ENCODE measurements around the gene CIRBP. TPM values are rescaled to one million over a fixed set of nuclear protein-coding genes. Genes with fewer than 3 reads are reported as not detected.
"Not testable (repeated sequence)": the region's sequence is repeated elsewhere in the genome, so short reads cannot be mapped to it uniquely, and the experiment has no call there.

The CIRBP gene
- total RNA-seq, 2 donors from 2014 or later, result 226 to 251 TPM

DNA sequence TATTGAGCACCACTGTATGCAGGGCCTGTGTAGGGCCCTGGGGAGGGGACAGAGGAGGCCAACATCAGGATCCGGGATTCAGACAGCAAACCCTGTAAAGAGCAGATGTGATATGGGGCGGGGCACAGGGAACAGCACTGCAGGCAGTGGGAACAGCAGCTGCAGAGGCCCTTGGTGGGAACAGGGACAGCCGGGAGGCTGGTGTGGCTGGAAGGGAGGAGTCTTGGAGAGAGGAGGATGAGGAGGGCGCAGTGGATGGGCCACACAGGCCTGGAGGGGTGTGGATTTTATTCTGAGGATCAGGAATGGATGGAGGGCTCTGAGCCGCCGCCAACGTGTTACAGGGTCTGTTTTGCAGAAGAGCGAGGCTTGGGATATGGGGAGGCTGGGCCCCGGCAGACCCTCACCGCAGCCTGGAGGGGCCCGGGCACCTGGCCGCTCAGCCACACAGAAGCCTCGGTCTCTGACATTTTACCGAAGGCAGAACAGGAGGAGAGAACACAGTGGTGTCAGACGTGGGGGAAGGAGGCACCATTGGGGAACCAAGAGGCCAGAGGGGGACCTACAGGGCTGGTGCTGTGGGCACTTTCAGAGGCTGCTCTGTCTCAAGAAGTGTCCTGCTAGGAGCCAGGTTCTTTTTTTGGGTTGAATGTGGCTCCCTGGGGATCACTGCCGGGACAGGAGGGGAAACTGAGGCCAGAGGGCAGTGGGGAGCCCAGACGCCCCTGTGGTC, 23.5 kb downstream of the CIRBP start:
- H3K4me1 Mint-ChIP-seq (ENCODE audit: low read depth in 2 of 2), result peaks cover 0 to 2% of the 10 kb centered on the region in 2 donors
- peaks cover 0 to 10% of the 10 kb centered on the region in 2 donors for H3K27me3 Mint-ChIP-seq
- no peak overlapping the region for H3K27ac Mint-ChIP-seq
- no peaks in the 10 kb centered on the region for H3K9me3 Mint-ChIP-seq
- ATAC-seq (no peak), DNase-seq (ENCODE audit: low spot score) (no peak)
- H3K36me3 Mint-ChIP-seq, result no peaks in the 10 kb centered on the region
- no peak overlapping the region for H3K4me3 Mint-ChIP-seq

DNA sequence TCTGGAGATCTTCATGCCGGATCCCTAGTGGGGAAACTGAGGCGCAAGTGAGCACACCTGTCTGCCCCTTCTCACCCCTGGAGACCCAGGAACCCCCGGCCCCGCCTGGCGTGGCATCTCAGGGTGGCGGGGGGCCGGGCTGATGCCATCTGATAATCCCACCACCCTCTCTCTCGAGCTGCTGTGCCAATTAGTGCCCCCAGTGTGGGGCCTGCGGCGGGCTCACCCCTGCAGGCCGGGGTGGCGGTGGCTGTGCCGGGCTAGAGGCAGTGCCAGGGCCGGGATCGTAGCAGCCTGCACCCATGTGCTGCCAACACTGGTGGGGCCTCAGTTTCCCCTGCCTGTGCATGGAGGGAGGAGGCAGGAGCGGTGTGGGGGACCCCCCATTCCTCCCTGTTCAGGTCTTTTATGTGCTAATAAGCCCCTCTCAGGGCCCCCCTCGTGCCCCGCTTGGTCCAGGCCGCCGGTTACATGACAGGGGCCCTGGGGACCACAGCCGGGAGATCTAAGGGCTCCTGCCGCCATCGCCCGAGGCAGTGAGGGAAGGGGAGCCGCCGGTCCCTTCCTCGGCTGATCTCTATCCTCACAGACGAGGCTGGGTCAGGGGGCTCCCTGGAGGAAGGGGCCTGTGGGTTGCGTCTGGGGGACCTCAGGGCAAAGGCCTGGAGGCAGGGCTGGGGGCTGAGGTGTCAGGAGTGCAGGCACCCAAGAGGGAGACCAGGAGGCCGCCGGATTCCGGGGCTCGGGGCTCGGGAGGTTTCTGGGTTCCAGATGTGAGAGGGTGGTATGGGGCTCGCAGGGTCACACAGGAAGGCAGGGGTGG, 24.9 kb downstream of the CIRBP start:
- no peak overlapping the region for H3K4me3 Mint-ChIP-seq
- no peak for DNase-seq (ENCODE audit: low spot score)
- H3K9me3 Mint-ChIP-seq, result no peaks in the 10 kb centered on the region
- no peak for ATAC-seq
- peaks cover 0 to 10% of the 10 kb centered on the region in 2 donors for H3K27me3 Mint-ChIP-seq
- H3K36me3 Mint-ChIP-seq, result no peaks in the 10 kb centered on the region
- H3K4me1 Mint-ChIP-seq (ENCODE audit: low read depth in 2 of 2), result peaks cover 0 to 2% of the 10 kb centered on the region in 2 donors
- H3K27ac Mint-ChIP-seq, result no peak overlapping the region

DNA sequence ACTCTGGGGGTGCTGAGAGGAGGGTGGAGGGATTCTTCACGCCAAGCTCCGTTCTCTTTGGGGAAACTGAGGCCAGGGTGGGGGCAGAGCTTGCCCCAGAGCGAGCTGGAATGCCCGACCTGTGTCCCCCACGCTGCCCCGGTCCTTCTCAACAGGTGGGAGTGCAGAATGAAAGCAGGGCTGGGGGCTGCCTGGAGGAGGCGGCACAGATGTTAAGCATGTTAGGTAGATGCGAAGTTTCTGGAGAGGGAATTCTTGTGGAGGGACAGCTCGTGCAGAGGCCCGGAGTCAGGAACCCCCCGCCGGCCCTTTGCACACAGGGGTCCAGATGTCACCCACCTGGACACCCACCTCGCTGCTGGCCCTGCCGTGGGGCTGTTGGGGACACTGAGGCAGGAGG, 25.6 kb downstream of the CIRBP start:
- peaks cover 0 to 2% of the 10 kb centered on the region in 2 donors for H3K4me1 Mint-ChIP-seq (ENCODE audit: low read depth in 2 of 2)
- no peak overlapping the region for H3K4me3 Mint-ChIP-seq
- ATAC-seq (no peak), DNase-seq (ENCODE audit: low spot score) (no peak)
- no peak overlapping the region for H3K27ac Mint-ChIP-seq
- peaks cover 0 to 7% of the 10 kb centered on the region in 2 donors for H3K27me3 Mint-ChIP-seq
- H3K9me3 Mint-ChIP-seq, result no peaks in the 10 kb centered on the region
- H3K36me3 Mint-ChIP-seq, result no peaks in the 10 kb centered on the region

DNA sequence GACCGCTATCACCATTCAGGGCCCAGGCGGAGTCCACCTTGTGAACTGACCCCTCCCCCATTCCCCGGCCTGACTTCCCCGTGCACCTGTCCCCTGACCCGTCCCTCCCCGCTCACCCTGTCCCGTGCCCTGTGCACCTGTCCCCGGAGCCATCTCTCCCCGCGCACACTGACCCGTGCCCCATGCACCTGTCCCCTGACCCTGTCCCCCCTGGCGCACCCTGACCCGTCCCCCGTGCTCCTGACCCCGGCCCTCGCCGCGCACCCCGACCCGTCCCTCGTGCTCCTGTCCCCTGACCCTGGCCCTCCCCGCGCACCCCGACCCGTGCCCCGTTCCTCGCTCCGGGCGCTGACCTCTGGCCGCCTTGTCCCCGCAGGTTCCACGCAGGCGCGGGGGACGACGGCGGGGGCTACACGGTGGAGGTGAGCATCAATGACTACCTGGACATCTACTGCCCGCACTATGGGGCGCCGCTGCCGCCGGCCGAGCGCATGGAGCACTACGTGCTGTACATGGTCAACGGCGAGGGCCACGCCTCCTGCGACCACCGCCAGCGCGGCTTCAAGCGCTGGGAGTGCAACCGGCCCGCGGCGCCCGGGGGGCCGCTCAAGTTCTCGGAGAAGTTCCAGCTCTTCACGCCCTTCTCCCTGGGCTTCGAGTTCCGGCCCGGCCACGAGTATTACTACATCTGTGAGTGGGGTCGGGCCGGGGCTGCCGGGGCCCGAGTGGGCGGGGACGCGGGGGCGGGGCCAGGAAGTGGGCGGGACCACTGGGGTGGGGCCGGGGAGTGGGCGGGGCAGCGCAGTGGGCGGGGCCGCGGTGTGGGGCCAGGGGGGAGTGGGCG, 26.3 kb downstream of the CIRBP start:
- H3K4me3 Mint-ChIP-seq, result no peak overlapping the region
- H3K9me3 Mint-ChIP-seq, result no peaks in the 10 kb centered on the region
- DNase-seq (ENCODE audit: low spot score), result no peak
- peaks cover 0 to 2% of the 10 kb centered on the region in 2 donors for H3K4me1 Mint-ChIP-seq (ENCODE audit: low read depth in 2 of 2)
- H3K36me3 Mint-ChIP-seq, result no peaks in the 10 kb centered on the region
- no peak overlapping the region for H3K27ac Mint-ChIP-seq
- peaks cover 0 to 7% of the 10 kb centered on the region in 2 donors for H3K27me3 Mint-ChIP-seq
- peak; percentile 38 to 84 for ATAC-seq

DNA sequence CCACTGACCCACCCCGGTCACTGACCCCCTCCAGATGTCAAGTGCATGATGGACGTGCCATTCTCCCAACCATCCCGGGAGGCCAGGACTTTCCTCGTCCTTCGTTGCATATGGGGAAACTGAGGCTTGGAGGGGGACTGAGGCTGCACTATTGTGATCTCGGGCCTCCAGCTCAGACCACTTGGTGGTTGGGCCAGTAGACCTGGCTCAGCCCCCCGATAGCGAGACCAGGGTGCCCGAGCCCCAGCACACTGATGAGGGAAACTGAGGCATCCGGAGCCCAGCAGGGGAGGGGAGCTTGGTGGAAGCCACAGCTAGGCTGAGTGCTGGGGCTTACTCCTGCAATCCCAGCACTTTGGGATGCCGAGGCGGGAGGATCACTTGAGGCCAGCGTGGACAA, 26.9 kb downstream of the CIRBP start:
- H3K36me3 Mint-ChIP-seq, result no peaks in the 10 kb centered on the region
- DNase-seq (ENCODE audit: low spot score), result no peak
- no peak overlapping the region for H3K27ac Mint-ChIP-seq
- no peaks in the 10 kb centered on the region for H3K9me3 Mint-ChIP-seq
- H3K27me3 Mint-ChIP-seq, result peaks cover 0 to 7% of the 10 kb centered on the region in 2 donors
- H3K4me3 Mint-ChIP-seq, result no peak overlapping the region
- no peak for ATAC-seq
- H3K4me1 Mint-ChIP-seq (ENCODE audit: low read depth in 2 of 2), result peaks cover 0 to 2% of the 10 kb centered on the region in 2 donors

DNA sequence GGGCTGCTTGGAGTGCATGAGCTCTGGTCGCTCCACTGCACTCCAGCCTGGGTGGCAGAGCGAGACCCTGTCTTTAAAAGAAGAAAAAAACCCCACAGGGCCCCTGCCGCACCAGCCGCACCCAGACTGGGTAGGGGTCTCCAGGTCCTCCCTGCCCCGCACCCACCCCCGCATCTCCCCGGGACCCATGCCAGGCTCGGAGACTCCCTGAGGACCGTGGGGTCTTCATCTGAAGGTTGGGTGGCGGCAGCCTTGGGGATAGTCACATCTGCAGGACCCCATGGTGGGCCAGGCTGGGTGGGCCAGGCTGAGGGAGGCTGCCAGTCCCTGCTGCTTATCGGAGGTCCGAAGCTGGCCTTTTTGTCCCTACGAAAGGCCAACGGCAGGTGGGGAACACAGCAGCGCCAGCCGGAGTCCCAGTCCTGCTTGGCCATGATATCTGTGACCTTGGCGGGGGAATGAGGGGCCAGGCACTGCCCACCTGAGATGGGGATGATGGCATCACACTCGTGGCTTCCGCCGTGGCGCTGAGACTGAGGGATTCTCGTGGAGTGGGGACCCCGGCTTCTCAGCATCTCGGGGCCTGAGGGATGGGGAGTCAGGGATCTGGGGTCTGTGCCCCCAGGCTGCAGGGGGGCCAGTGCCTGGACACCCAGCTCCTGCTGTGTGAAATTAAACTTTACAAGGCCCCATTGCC, 27.6 kb downstream of the CIRBP start:
- Mint-ChIP-seq H3K27me3 (peaks cover 0 to 7% of the 10 kb centered on the region in 2 donors), H3K4me3 (no peak overlapping the region), H3K9me3 (no peaks in the 10 kb centered on the region), H3K4me1 (ENCODE audit: low read depth in 2 of 2) (peaks cover 0 to 2% of the 10 kb centered on the region in 2 donors), H3K27ac (no peak overlapping the region), H3K36me3 (no peaks in the 10 kb centered on the region)
- ATAC-seq (no peak), DNase-seq (ENCODE audit: low spot score) (no peak)

DNA sequence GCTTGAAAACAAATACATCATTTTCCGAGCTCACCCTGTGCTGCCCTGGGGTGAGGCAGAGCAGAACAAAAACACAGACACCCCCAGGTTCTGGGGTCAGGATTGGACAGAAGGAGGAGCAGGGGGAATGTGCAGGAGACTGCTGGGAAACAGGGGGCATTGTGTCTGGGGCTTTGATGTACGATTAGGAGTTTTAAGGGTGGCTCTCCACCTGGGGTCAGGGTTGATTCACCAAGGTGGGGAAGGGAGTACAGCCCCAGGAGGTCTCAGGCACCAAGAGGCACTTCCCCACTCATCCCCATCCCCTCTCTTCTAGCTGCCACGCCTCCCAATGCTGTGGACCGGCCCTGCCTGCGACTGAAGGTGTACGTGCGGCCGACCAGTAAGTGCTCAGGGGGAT, 29.1 kb downstream of the CIRBP start:
- no peak overlapping the region for H3K27ac Mint-ChIP-seq
- peaks cover 0 to 2% of the 10 kb centered on the region in 2 donors for H3K4me1 Mint-ChIP-seq (ENCODE audit: low read depth in 2 of 2)
- H3K9me3 Mint-ChIP-seq, result no peaks in the 10 kb centered on the region
- ATAC-seq (no peak), DNase-seq (ENCODE audit: low spot score) (no peak)
- H3K27me3 Mint-ChIP-seq, result peaks cover 0 to 3% of the 10 kb centered on the region in 2 donors
- H3K4me3 Mint-ChIP-seq, result no peak overlapping the region
- H3K36me3 Mint-ChIP-seq, result no peaks in the 10 kb centered on the region

DNA sequence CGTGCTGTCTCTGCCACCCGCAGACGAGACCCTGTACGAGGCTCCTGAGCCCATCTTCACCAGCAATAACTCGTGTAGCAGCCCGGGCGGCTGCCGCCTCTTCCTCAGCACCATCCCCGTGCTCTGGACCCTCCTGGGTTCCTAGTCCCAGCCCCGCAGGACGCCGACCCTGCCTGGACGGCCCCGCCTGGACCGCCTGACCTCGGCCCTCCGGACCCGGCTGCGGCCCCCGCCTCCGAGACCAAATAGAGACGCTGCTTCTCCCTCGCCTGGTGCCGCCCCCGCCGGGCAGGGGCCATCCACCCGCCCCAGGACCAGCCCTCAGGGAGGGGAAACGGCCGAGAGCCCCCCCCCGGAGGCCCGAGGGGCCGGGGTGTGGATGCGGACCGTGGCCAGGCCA, 30.7 kb downstream of the CIRBP start:
- Mint-ChIP-seq H3K4me3 (no peak overlapping the region), H3K27me3 (no peaks in the 10 kb centered on the region), H3K36me3 (no peaks in the 10 kb centered on the region), H3K4me1 (ENCODE audit: low read depth in 2 of 2) (no peaks in the 10 kb centered on the region), H3K9me3 (no peaks in the 10 kb centered on the region), H3K27ac (no peak overlapping the region)
- DNase-seq (ENCODE audit: low spot score) (no peak), ATAC-seq (no peak)

DNA sequence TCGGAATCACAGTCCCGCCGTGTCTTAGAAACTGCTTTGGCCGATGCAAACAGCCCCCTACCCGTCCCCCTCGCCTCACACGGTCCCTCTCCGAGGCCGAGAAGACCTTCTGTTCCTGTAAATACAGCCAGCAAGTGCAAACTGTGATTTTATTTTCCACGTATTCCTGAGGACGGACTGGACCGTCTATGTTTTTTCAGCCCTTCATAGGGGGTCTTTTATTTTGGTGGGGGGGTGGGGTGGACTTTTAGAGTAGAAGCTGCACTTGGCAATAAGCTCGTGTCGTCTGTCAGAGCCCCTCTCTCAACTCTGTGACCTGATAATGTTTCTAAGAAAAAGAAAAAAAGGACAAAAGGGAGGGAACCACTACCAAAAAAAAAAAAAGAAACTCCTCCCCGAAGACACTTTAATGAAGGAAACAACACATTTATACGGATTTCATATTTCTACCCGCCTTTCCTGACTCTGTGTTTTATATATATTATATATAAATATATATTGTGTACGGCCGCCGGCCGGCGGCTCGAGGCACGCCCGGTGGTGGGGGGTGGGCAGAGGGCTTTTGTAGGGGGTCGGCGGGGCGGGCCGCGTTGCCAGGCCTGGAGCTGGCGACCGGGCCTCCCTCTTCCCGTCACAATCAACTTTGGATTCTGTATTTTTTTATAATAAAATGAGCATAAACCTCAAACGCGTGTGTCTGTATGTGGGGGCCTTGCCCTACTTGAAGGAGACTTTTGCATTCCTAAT, 31.8 kb downstream of the CIRBP start:
- Mint-ChIP-seq H3K36me3 (no peaks in the 10 kb centered on the region), H3K4me3 (no peak overlapping the region), H3K27ac (no peak overlapping the region), H3K27me3 (no peaks in the 10 kb centered on the region), H3K4me1 (ENCODE audit: low read depth in 2 of 2) (no peaks in the 10 kb centered on the region), H3K9me3 (no peaks in the 10 kb centered on the region)
- DNase-seq (ENCODE audit: low spot score), result no peak
- ATAC-seq, result no peak

DNA sequence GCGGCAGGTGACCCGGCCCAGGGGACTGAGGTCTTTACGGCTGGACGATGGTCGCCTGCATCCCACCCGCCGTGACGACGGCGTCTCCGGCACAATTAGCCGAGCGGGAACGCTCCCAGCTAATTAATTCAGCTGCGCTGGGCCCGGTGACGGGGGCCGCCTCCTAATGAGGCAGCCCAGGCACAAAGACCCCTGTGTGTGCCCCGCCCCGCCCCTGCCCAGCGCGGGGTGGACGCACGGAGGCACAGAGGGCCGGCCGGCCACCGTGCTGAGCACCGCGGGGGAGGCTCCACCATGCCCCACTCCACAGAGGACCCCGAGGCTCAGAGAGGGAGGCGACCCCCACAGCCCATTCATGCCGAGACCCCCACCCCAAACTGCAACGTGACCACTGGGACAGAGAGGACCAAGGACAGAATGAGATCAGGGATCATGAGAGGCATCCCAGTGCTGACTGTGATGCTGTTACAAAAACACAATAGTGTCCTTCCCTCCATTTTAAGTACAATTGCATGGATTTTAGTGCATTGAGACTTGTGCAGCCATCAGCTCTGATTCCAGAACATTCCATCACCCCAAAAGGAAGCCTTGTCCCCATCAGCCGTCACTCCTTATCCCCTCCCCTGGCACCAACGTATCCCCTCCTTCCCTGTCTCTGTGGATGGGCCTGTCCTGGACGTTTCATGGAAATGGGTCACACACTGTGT, 33.6 kb downstream of the CIRBP start:
- Mint-ChIP-seq H3K4me1 (ENCODE audit: low read depth in 2 of 2) (no peaks in the 10 kb centered on the region), H3K27ac (no peak overlapping the region), H3K36me3 (no peaks in the 10 kb centered on the region), H3K9me3 (no peaks in the 10 kb centered on the region), H3K27me3 (no peaks in the 10 kb centered on the region), H3K4me3 (no peak overlapping the region)
- ATAC-seq (peak in 1 of 2 donors; percentile 39), DNase-seq (ENCODE audit: low spot score) (no peak)

DNA sequence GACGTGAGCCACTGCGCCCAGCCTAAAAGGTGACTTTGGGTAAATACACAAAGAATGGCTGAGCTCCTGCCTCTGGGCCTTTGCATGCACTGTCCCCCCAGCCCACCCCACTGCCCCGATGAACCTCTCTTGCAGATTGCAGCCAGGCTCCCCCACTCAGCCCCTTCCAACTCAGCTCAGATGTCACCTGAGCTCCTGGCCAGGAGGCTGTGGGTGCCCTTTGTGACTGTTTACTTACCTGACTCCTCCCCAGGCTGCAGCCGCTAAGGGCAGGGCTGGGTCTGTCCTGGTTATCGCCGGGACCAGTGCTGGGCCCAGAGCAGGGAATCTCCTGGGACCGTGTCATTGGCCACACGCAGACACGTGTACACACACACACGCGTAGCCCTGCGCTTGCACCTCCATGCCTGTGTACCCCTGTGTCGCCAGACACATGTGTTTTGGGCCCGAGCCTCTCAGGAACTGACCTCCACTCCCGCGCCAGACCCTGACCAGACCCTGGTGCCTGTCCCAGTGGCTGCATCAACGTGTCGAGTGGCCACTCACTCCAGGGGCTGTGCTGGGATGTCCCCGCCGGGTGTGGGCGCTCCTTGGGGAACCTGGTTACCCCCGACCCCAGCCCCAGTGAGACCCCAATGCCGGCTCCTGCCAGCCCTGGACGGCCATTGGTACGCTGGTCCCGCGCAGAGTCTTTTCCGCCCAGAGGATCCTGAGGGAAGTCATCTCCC, 35.2 kb downstream of the CIRBP start:
- no peak overlapping the region for H3K27ac Mint-ChIP-seq
- no peaks in the 10 kb centered on the region for H3K9me3 Mint-ChIP-seq
- H3K4me1 Mint-ChIP-seq (ENCODE audit: low read depth in 2 of 2), result no peaks in the 10 kb centered on the region
- ATAC-seq (peak in 1 of 2 donors; percentile 21), DNase-seq (ENCODE audit: low spot score) (no peak)
- no peak overlapping the region for H3K4me3 Mint-ChIP-seq
- no peaks in the 10 kb centered on the region for H3K36me3 Mint-ChIP-seq
- no peaks in the 10 kb centered on the region for H3K27me3 Mint-ChIP-seq

DNA sequence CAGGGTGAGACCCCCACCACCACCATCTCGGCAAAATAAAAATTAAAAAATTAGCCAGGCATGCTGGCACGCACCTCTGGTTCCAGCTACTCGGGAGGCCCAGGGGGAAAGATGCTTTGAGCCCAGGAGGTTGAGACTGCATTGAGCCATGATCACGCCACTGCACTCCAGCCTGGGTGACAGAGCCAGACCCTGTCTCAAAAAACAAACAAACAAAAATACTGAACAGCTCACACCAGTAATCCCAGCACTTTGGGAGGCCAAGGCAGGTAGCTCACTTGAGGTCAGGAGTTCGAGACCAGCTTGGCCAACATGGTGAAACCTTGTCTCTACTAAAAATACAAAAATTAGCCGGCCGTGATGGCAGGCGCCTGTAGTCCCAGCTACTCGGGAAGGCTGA, 36.2 kb downstream of the CIRBP start:
- H3K27ac Mint-ChIP-seq, ATAC-seq, H3K36me3 Mint-ChIP-seq: not testable (repeated sequence)

More for the DNA sequence above, 36.2 kb downstream of the CIRBP start:
- not testable (repeated sequence) for DNase-seq (ENCODE audit: low spot score); H3K9me3 Mint-ChIP-seq; H3K27me3 Mint-ChIP-seq; H3K4me3 Mint-ChIP-seq; H3K4me1 Mint-ChIP-seq (ENCODE audit: low read depth in 2 of 2)
